Nephron (organoid): Measurements from ENCODE around the gene NHSL1.

Experiments
- H3K27ac Mint-ChIP-seq, 3 experiments: 2 replicates each; pipeline ENCODE4 v1.8.0; 2020; ENCODE audit warnings: mixed read lengths in 3 of 3, mild to moderate bottlenecking in 2 of 3, moderate library complexity in 1 of 3
- H3K27me3 Mint-ChIP-seq: 2 replicates; pipeline ENCODE4 v1.8.0; 2021; ENCODE audit warnings: low read depth, mild to moderate bottlenecking, moderate library complexity, mixed read lengths
- H3K36me3 Mint-ChIP-seq: 2 replicates; pipeline ENCODE4 v1.8.0; 2020; ENCODE audit warnings: low read depth, mixed read lengths
- H3K4me1 Mint-ChIP-seq: 2 replicates; pipeline ENCODE4 v1.8.0; 2020; ENCODE audit warnings: mixed read lengths
- H3K4me3 Mint-ChIP-seq, 3 experiments: 2 replicates each; pipeline ENCODE4 v1.8.0; 2020; ENCODE audit warnings: mild to moderate bottlenecking in 3 of 3, mixed read lengths in 3 of 3, moderate library complexity in 2 of 3
- H3K9me3 Mint-ChIP-seq: 2 replicates; pipeline ENCODE4 v1.8.0; 2020; ENCODE audit warnings: mixed read lengths
- CTCF ChIP-seq, 3 experiments: fragments of 200-600 bp; sonication (generic); IDR thresholded peaks; one replicate each; pipeline ENCODE4 v1.5.0; 2021; ENCODE audit warnings: antibody characterized with exemption in 3 of 3; ENCODE audit not compliant: unreplicated experiment in 3 of 3

Gene NHSL1

DNA sequence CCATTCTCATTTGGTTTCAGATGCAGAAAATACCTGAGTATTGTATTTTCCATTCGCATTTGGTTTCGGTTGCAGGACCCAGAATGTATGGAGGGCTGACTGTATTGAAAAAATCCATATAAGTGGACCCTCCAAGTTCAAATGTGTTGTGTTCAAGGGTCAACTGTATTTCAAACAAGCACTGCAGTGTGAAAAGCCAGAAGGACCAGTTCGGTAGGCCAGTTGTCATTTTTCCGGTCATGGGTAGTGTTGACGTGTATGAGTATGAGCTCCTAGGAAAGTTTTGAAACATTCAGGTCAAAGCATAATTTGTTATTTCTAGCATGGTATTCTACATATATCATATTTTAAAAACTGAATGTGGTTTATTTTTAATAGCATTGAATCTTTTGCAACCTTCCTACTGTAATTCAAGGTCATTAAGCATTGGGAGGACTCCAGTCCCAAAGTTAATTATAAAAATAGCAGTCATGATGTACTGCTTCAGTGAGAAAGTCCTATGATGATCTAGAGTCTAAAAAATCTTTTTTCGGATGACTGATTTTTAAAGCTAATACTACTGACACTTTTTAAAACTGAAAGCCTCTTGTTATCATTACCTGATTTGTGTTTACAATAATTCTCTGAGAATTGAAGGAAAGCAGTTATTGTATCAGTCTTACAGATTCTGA, 18.9 kb downstream of the NHSL1 start:
- Mint-ChIP-seq H3K4me1 (peaks cover 20% of the 10 kb centered on the region), H3K36me3 (peaks cover 4% of the 10 kb centered on the region), H3K9me3 (no peaks in the 10 kb centered on the region), H3K27ac (peak overlapping the region; percentile 16 to 43 (median 33)), H3K27me3 (no peaks in the 10 kb centered on the region), H3K4me3 (no peak overlapping the region)
- no peak for TF ChIP-seq CTCF (IDR thresholded peaks at IDR 0.05; ENCODE audit: unreplicated experiment in 3 of 3)

- Mint-ChIP-seq H3K9me3 (no peaks in the 10 kb centered on the region), H3K4me1 (peaks cover 9% of the 10 kb centered on the region), H3K4me3 (no peak overlapping the region), H3K27me3 (no peaks in the 10 kb centered on the region), H3K36me3 (peaks cover 4% of the 10 kb centered on the region), H3K27ac (peak overlapping the region; percentile 18 to 77 (median 71))
- TF ChIP-seq CTCF (IDR thresholded peaks at IDR 0.05; ENCODE audit: unreplicated experiment in 3 of 3) = no peak
Observed at GRCh38 chr6:138477913-138478539, 21.3 kb downstream of the NHSL1 start.

GRCh38 chr6:138476116-138476515, 23.2 kb downstream of the NHSL1 start:
- Mint-ChIP-seq H3K4me1 (peaks cover 5% of the 10 kb centered on the region), H3K27me3 (no peaks in the 10 kb centered on the region), H3K9me3 (no peaks in the 10 kb centered on the region), H3K27ac (no peak overlapping the region), H3K36me3 (peaks cover 9% of the 10 kb centered on the region), H3K4me3 (no peak overlapping the region)
- TF ChIP-seq CTCF (IDR thresholded peaks at IDR 0.05; ENCODE audit: unreplicated experiment in 3 of 3) = no peak

- no peak overlapping the region for H3K4me3 Mint-ChIP-seq
- H3K27ac Mint-ChIP-seq = no peak overlapping the region
- no peaks in the 10 kb centered on the region for H3K9me3 Mint-ChIP-seq
- TF ChIP-seq CTCF (IDR thresholded peaks at IDR 0.05; ENCODE audit: unreplicated experiment in 3 of 3) = no peak
- no peaks in the 10 kb centered on the region for H3K4me1 Mint-ChIP-seq
- H3K36me3 Mint-ChIP-seq = peaks cover 10% of the 10 kb centered on the region
- no peaks in the 10 kb centered on the region for H3K27me3 Mint-ChIP-seq
Observed at GRCh38 chr6:138473144-138473543, 26.1 kb downstream of the NHSL1 start.

DNA sequence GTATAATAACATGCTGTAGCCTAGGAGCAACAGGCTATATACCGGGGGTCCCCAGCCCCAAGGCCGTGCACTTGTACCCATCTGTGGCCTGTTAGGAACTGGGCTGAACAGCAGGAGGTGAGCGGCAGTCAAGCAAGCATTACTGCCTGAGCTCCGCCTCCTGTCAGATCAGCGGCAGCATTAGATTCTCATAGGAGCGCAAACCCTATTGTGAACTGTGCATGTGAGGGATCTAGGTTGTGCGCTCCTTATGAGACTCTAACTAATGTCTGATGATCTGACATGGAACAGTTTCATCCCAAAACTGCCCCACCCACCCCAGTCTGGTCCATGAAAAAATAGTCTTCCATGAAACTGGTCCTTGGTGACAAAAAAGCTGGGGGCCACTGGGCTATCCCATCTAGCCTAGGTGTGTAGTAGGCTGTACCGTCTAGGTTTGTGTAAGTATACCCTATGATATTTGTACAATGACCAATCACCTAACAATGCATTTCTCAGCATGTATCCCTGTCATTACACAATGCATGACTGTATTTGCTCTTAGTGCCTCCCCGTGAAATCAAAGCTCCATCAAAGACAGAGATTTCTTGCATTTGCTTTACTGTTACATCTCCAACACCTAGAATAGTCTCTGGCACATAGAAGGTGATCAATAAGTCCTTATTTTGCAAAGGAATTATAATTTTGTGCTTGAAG, 30.8 kb downstream of the NHSL1 start:
- Mint-ChIP-seq H3K4me1 (no peaks in the 10 kb centered on the region), H3K27ac (no peak overlapping the region), H3K4me3 (no peak overlapping the region), H3K36me3 (peaks cover 26% of the 10 kb centered on the region), H3K27me3 (no peaks in the 10 kb centered on the region), H3K9me3 (no peaks in the 10 kb centered on the region)
- TF ChIP-seq CTCF (IDR thresholded peaks at IDR 0.05; ENCODE audit: unreplicated experiment in 3 of 3) = no peak
